Stimulated activated CD8-positive, alpha-beta memory T cell treated with anti-CD3 and anti-CD28 coated beads, Interleukin-4, amount 100 ng/mL, for 1 hour (primary cell): ENCODE results near the gene NOB1.
"Not testable (repeated sequence)": the region's sequence is repeated elsewhere in the genome, so short reads cannot be mapped to it uniquely, and the experiment has no call there.

Experiments used
- DNase-seq, 2 donors: peaks; one replicate each; pipeline ENCODE4 v3.0.0-alpha.2; 2020; ENCODE audit warnings: low read depth in 2 of 2, low spot score in 1 of 2

The NOB1 gene

GRCh38 chr16:69761983-69762813 lies 7.5 kb upstream of the NOB1 start, which contains the start of gene WWP2:
TSS of gene WWP2 (plus strand) at chr16:69762332. CDS start at chr16:69787011, 24,679 bp downstream.
- peak; percentile 49 to 55 for DNase-seq

GRCh38 chr16:69757375-69757774 lies 2.6 kb upstream of the NOB1 start:
- DNase-seq: not testable (repeated sequence)

- DNase-seq: no peak
Observed at GRCh38 chr16:69756705-69757104, 2.0 kb upstream of the NOB1 start.

- no peak for DNase-seq
Observed at GRCh38 chr16:69754143-69754468, 620 bp downstream of the NOB1 start.

- no peak for DNase-seq
Observed at GRCh38 chr16:69748694-69749345, 5.9 kb downstream of the NOB1 start.

- no peak for DNase-seq
Observed at GRCh38 chr16:69747115-69747514, 7.6 kb downstream of the NOB1 start.

- DNase-seq: no peak
Observed at GRCh38 chr16:69745959-69746358, 8.8 kb downstream of the NOB1 start.

GRCh38 chr16:69745232-69745612 lies 9.5 kb downstream of the NOB1 start:
- no peak for DNase-seq

- DNase-seq: no peak
Observed at GRCh38 chr16:69744363-69745231, 10.1 kb downstream of the NOB1 start.

GRCh38 chr16:69741951-69742904 lies 12.5 kb downstream of the NOB1 start:
- no peak for DNase-seq

- DNase-seq: no peak
Observed at GRCh38 chr16:69741519-69741918, 13.2 kb downstream of the NOB1 start.

GRCh38 chr16:69732101-69732500 lies 22.6 kb downstream of the NOB1 start:
- DNase-seq: no peak

- not testable (repeated sequence) for DNase-seq
Observed at GRCh38 chr16:69731280-69731679, 23.4 kb downstream of the NOB1 start.

GRCh38 chr16:69729030-69729429 lies 25.7 kb downstream of the NOB1 start:
- DNase-seq: not testable (repeated sequence)

GRCh38 chr16:69727916-69728270 lies 26.8 kb downstream of the NOB1 start:
- DNase-seq: no peak

GRCh38 chr16:69726313-69727060 lies 28.2 kb downstream of the NOB1 start, which contains the start of gene NQO1:
TSS of gene NQO1 (minus strand) at chr16:69726560. CDS start at chr16:69726439, 121 bp downstream.
- peak; percentile 60 to 71 for DNase-seq

GRCh38 chr16:69725480-69726312 lies 29.0 kb downstream of the NOB1 start:
- no peak for DNase-seq

- DNase-seq: no peak
Observed at GRCh38 chr16:69724981-69725479, 29.7 kb downstream of the NOB1 start.

GRCh38 chr16:69724414-69724873 lies 30.3 kb downstream of the NOB1 start:
- no peak for DNase-seq
